Keratinocyte (primary cell): ENCODE data around the gene STRN3. TPM values are rescaled to one million over a fixed set of nuclear protein-coding genes. Genes with fewer than 3 reads are reported as not detected.

Experiments
- DNase-seq: peaks from one replicate; pipeline ENCODE4 v3.0.0-alpha.2; 2011; ENCODE audit warnings: low read depth, missing footprints, low spot score
- FAIRE-seq: peaks from 2 replicates; lab custom pipeline; 2011; peaks lifted over from hg19 to GRCh38; lab: Jason Lieb, UNC
- H2AFZ ChIP-seq: 2 replicates; pipeline ENCODE4 v1.6.0; 2012; ENCODE audit warnings: low read length, control low read depth, inconsistent platforms; ENCODE audit not compliant: control insufficient read depth
- H3K27ac ChIP-seq: 2 replicates; pipeline ENCODE4 v1.5.1; 2011; ENCODE audit warnings: low read length; ENCODE audit not compliant: control insufficient read depth, insufficient read depth
- H3K27me3 ChIP-seq: 3 replicates; pipeline ENCODE4 v1.6.0; 2011; ENCODE audit warnings: low read length; ENCODE audit not compliant: control insufficient read depth, insufficient read depth; ENCODE audit errors: extremely low read depth
- H3K36me3 ChIP-seq, 2 experiments: 2 replicates in 1 of 2; 3 replicates in 1 of 2; pipeline ENCODE4 v1.5.1; 2011; ENCODE audit warnings: low read length in 2 of 2, mild to moderate bottlenecking in 1 of 2; ENCODE audit not compliant: control insufficient read depth in 2 of 2, insufficient read depth in 2 of 2; ENCODE audit errors: extremely low read depth in 1 of 2
- H3K4me1 ChIP-seq: 3 replicates; pipeline ENCODE4 v1.5.1; 2011; ENCODE audit warnings: low read length; ENCODE audit not compliant: control insufficient read depth, insufficient read depth; ENCODE audit errors: extremely low read depth
- H3K4me2 ChIP-seq: 3 replicates; pipeline ENCODE4 v1.6.0; 2011; ENCODE audit warnings: low read depth, low read length; ENCODE audit not compliant: control insufficient read depth, insufficient read depth; ENCODE audit errors: extremely low read depth
- H3K4me3 ChIP-seq, 3 experiments: fragments of 200-600 bp in 1 of 3; sonication (generic) in 1 of 3; 2 replicates in 2 of 3; 3 replicates in 1 of 3; pipeline ENCODE4 v1.5.1; 2011 to 2016; ENCODE audit warnings: low read length in 3 of 3, mild to moderate bottlenecking in 3 of 3, control low read depth in 2 of 3, inconsistent platforms in 1 of 3, low read depth in 1 of 3, mixed read lengths in 1 of 3, mixed run types in 1 of 3, moderate library complexity in 1 of 3; ENCODE audit not compliant: control insufficient read depth in 2 of 3, insufficient read depth in 2 of 3; ENCODE audit errors: extremely low read depth in 1 of 3
- H3K79me2 ChIP-seq: 2 replicates; pipeline ENCODE4 v1.6.0; 2012; ENCODE audit warnings: low read length; ENCODE audit not compliant: control insufficient read depth, insufficient read depth
- H3K9ac ChIP-seq: 3 replicates; pipeline ENCODE4 v1.6.0; 2011; ENCODE audit warnings: low read length; ENCODE audit not compliant: control insufficient read depth, insufficient read depth; ENCODE audit errors: extremely low read depth
- H3K9me1 ChIP-seq: 3 replicates; pipeline ENCODE4 v1.6.0; 2011; ENCODE audit warnings: low read length; ENCODE audit not compliant: control insufficient read depth, insufficient read depth; ENCODE audit errors: extremely low read depth
- H3K9me3 ChIP-seq: 2 replicates; pipeline ENCODE4 v1.5.1; 2012; ENCODE audit warnings: low read depth, low read length; ENCODE audit not compliant: control insufficient read depth
- H4K20me1 ChIP-seq: 3 replicates; pipeline ENCODE4 v1.6.0; 2011; ENCODE audit warnings: low read length; ENCODE audit not compliant: control insufficient read depth, insufficient read depth; ENCODE audit errors: extremely low read depth
- CTCF ChIP-seq, 3 experiments: IDR thresholded peaks in 1 of 3; conservative IDR thresholded peaks in 1 of 3; optimal IDR thresholded peaks in 1 of 3; 2 replicates in 2 of 3; 3 replicates in 1 of 3; pipeline versions ENCODE3 to v1.5.1; 2011; ENCODE audit warnings: low read length in 3 of 3, mild to moderate bottlenecking in 3 of 3, moderate library complexity in 2 of 3, control low read depth in 1 of 3, inconsistent platforms in 1 of 3; ENCODE audit not compliant: insufficient read depth in 2 of 3; ENCODE audit errors: extremely low read depth in 1 of 3
- EZH2 ChIP-seq: IDR thresholded peaks from one replicate; pipeline ENCODE4 v1.6.1; 2012; ENCODE audit warnings: inconsistent platforms, mild to moderate bottlenecking, low read length, moderate library complexity
- dilution Hi-C: fragments of 300-500 bp; cut with MboI; formaldehyde crosslinking; loops from one replicate; pipeline ENCODE4 v1.7.0; 2020; ENCODE audit warnings: low sequenced_read_pairs; ENCODE audit not compliant: extremely low pct_ligation_motif_present
- polyA plus RNA-seq, 5 experiments: library from polyadenylated mRNA; depleted of rRNA in 3 of 5; stranded (reverse) in 3 of 5; stranded (forward) in 1 of 5; unstranded in 1 of 5; fragments of >200 nt; gene quantifications; 1 replicate in 1 of 5; 2 replicates in 3 of 5; 3 replicates in 1 of 5; pipeline versions ENCODE4 v1.2.1 to v1.2.3, GENCODE V29; 2011 to 2012; ENCODE audit warnings: missing spikeins in 2 of 5, low read depth in 1 of 5, low replicate concordance in 1 of 5

The STRN3 gene
- polyA plus RNA-seq, 1 donor (not counting 4 experiments of a cell fraction or from before 2014, with no cell fraction given): 38.1 TPM

DNA sequence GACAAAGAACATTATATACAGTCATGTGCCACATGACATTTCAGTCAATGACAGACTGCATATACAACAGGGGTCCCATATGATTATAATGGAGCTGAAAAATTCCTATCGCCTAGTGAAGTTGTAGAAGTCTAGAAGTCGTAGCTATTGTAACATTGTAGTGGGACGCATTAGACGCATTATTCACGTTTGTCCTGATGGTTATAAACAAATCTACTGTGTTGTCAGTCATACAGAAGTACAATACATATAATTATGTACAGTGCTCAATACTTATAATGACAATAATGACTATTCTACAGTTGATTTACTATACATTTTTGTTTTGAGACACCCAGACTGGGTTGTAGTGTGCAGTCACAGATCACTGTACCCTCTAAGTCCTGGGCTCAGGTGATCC is 64.8 kb downstream of the STRN3 start:
- Histone ChIP-seq H3K27ac (no peak overlapping the region), H3K9me3 (peaks cover 3% of the 10 kb centered on the region), H3K79me2 (peaks cover 94% of the 10 kb centered on the region), H3K9me1 (no peaks in the 10 kb centered on the region), H3K4me1 (peaks cover 3% of the 10 kb centered on the region), H3K4me2 (no peak overlapping the region), H2AFZ (no peak overlapping the region), H3K36me3 (peaks cover 1 to 3% of the 10 kb centered on the region in 2 experiments), H4K20me1 (peaks cover 18% of the 10 kb centered on the region), H3K4me3 (no peak overlapping the region), H3K27me3 (no peaks in the 10 kb centered on the region), H3K9ac (no peak overlapping the region)
- dilution Hi-C loops: no loop called here
- FAIRE-seq: no peak
- DNase-seq: no peak
- no peak for TF ChIP-seq CTCF (optimal IDR thresholded peaks at IDR 0.05 in 1 of 3, IDR thresholded peaks at IDR 0.05 in 1 of 3, conservative IDR thresholded peaks at IDR 0.05 in 1 of 3; ENCODE audit: extremely low read depth in 1 of 3, insufficient read depth in 2 of 3, low read length in 3 of 3)
- no peak for TF ChIP-seq EZH2

DNA sequence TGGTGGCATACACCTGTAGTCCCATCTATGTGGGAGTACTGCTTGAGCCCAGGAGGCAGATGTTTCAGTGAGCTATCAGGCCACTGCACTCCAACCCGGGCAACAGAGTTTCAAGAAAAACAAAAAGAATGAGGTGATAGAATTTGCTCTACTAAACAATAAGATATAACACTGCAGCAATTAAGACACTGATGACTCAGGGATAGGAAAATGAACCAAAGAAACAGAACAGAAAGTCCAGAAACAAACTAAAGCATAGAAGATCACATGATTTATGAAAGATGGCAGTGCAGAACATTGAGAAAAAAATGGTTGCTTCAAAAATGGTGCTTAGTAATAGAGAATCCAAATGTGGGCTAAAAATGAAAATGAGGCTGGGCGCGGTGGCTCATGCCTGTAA is 66.0 kb downstream of the STRN3 start:
- no peak for FAIRE-seq
- dilution Hi-C loops: no loop called here

More for the DNA sequence above, 66.0 kb downstream of the STRN3 start:
- DNase-seq: no peak
- no peak overlapping the region for H3K4me2 ChIP-seq
- H4K20me1 ChIP-seq: peaks cover 17% of the 10 kb centered on the region
- peaks cover 1 to 3% of the 10 kb centered on the region in 2 experiments for H3K36me3 ChIP-seq
- H2AFZ ChIP-seq: no peak overlapping the region
- H3K4me1 ChIP-seq: no peaks in the 10 kb centered on the region
- no peaks in the 10 kb centered on the region for H3K27me3 ChIP-seq
- no peak overlapping the region for H3K9ac ChIP-seq
- H3K9me1 ChIP-seq: no peaks in the 10 kb centered on the region
- no peak overlapping the region for H3K27ac ChIP-seq
- peaks cover 87% of the 10 kb centered on the region for H3K79me2 ChIP-seq
- TF ChIP-seq CTCF (optimal IDR thresholded peaks at IDR 0.05 in 1 of 3, IDR thresholded peaks at IDR 0.05 in 1 of 3, conservative IDR thresholded peaks at IDR 0.05 in 1 of 3; ENCODE audit: extremely low read depth in 1 of 3, insufficient read depth in 2 of 3, low read length in 3 of 3) (no peak), EZH2 (no peak)
- no peaks in the 10 kb centered on the region for H3K9me3 ChIP-seq
- no peak overlapping the region for H3K4me3 ChIP-seq
